ENCODE data around the gene PACSIN3.
"Not testable (repeated sequence)": the region's sequence is repeated elsewhere in the genome, so short reads cannot be mapped to it uniquely, and the experiment has no call there.

Gene PACSIN3

GRCh38 chr11:47202576-47202975, 16.3 kb upstream of the PACSIN3 start:
- CTCF ChIA-PET: interaction anchor here (0.8 to 2.7 kb wide), 5 partner anchors 8 to 309 kb away, joined by 3 to 8 read pairs (median 3); no protein-coding TSS in a partner anchor
- no peak for TF ChIP-seq CTCF (IDR thresholded peaks at IDR 0.05; ENCODE audit: control extremely low read depth, extremely low read depth, low read depth, missing control alignments)
- DNase-seq (ENCODE audit: extremely low spot score): no peak
- POLR2A ChIA-PET: no interaction called here

GRCh38 chr11:47201015-47201414, 14.8 kb upstream of the PACSIN3 start:
- no peak for TF ChIP-seq CTCF (IDR thresholded peaks at IDR 0.05; ENCODE audit: control extremely low read depth, extremely low read depth, low read depth, missing control alignments)
- no peak for DNase-seq (ENCODE audit: extremely low spot score)
- POLR2A ChIA-PET: no interaction called here
- CTCF ChIA-PET: interaction anchor here (0.9 kb wide), 1 partner anchor 13 kb away, joined by 4 read pairs; no protein-coding TSS in a partner anchor

- POLR2A ChIA-PET; DNase-seq (ENCODE audit: extremely low spot score); CTCF ChIA-PET: not testable (repeated sequence)
Observed at GRCh38 chr11:47198161-47198560, 11.9 kb upstream of the PACSIN3 start.

- no peak for TF ChIP-seq CTCF (IDR thresholded peaks at IDR 0.05; ENCODE audit: control extremely low read depth, extremely low read depth, low read depth, missing control alignments)
- no peak for DNase-seq (ENCODE audit: extremely low spot score)
- CTCF ChIA-PET: no interaction called here
- POLR2A ChIA-PET: no interaction called here
Observed at GRCh38 chr11:47192111-47192510, 5.9 kb upstream of the PACSIN3 start.

GRCh38 chr11:47191137-47191536, 4.9 kb upstream of the PACSIN3 start:
- CTCF ChIA-PET; POLR2A ChIA-PET; DNase-seq (ENCODE audit: extremely low spot score): not testable (repeated sequence)

- CTCF ChIA-PET: interaction anchor here (1.0 to 3.0 kb wide), 3 partner anchors 11 to 185 kb away, joined by 3 to 19 read pairs (median 7); no protein-coding TSS in a partner anchor
- POLR2A ChIA-PET: no interaction called here
- TF ChIP-seq CTCF (IDR thresholded peaks at IDR 0.05; ENCODE audit: control extremely low read depth, extremely low read depth, low read depth, missing control alignments): no peak
- DNase-seq (ENCODE audit: extremely low spot score): no peak
Observed at GRCh38 chr11:47189100-47189834, 3.0 kb upstream of the PACSIN3 start.

GRCh38 chr11:47188259-47188658, 2.0 kb upstream of the PACSIN3 start:
- no peak for DNase-seq (ENCODE audit: extremely low spot score)
- ChIA-PET POLR2A (interaction anchor here (0.6 to 1.5 kb wide), 2 partner anchors 24 to 27 kb away, joined by 3 to 8 read pairs; partner anchors contain the start of gene DDB2), CTCF (interaction anchor here (0.7 to 3.0 kb wide), 5 partner anchors 8 to 186 kb away, joined by 3 to 19 read pairs (median 7); no protein-coding TSS in a partner anchor)
- no peak for TF ChIP-seq CTCF (IDR thresholded peaks at IDR 0.05; ENCODE audit: control extremely low read depth, extremely low read depth, low read depth, missing control alignments)

Measured in GM10248 (cell line).